ENCODE data around the gene LDAH.

LDAH gene

DNA sequence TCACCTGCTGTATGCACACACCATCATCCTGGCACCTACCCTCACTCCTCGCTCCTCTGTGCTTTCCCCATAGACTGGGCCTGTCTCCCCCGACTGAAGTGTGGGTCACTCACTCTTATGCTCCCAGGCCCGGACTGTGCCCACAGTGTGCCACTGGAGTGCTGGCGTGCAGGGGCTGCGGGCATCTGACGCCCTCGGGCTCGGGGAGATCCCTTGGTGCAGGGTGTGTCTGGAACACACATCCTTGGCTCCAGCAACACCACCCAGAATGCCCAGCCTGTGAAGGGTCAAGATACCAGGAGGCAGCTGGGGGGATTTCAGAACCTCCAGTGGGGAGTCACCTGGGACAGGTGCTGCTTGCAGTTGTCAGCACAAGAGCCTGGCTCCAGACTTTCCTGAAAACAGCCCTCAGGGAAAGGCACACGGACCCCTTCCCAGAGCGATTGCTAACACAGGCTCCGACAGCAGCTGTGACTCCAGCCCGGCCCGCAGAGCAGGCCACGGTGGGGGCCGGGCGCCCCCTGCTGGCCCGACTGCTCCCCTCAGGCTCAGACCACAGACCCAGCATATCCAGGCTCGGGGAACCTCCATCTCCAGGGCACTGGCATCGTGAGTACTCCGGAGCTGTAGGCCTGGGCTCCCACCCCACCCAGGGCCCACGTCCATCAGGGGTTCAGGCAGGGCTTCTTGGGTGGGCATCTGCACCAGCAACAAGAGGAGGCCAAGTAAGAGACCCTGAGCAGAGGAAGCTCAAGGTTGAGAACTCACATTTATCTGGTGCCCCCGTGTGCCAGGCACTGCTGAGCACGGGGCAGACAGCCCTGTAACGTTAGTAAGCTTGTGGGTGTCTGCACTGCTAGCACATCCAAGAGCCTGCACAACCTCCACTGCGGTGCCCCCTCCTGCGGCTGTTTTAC lies 180.6 kb downstream of the LDAH start:
- Histone ChIP-seq H3K36me3 (ENCODE audit: control insufficient read depth, insufficient read depth, low read length) (peaks cover 4% of the 10 kb centered on the region), H3K4me3 (ENCODE audit: low read length) (no peak overlapping the region), H3K9me3 (ENCODE audit: control insufficient read depth, low read length) (no peaks in the 10 kb centered on the region)

DNA sequence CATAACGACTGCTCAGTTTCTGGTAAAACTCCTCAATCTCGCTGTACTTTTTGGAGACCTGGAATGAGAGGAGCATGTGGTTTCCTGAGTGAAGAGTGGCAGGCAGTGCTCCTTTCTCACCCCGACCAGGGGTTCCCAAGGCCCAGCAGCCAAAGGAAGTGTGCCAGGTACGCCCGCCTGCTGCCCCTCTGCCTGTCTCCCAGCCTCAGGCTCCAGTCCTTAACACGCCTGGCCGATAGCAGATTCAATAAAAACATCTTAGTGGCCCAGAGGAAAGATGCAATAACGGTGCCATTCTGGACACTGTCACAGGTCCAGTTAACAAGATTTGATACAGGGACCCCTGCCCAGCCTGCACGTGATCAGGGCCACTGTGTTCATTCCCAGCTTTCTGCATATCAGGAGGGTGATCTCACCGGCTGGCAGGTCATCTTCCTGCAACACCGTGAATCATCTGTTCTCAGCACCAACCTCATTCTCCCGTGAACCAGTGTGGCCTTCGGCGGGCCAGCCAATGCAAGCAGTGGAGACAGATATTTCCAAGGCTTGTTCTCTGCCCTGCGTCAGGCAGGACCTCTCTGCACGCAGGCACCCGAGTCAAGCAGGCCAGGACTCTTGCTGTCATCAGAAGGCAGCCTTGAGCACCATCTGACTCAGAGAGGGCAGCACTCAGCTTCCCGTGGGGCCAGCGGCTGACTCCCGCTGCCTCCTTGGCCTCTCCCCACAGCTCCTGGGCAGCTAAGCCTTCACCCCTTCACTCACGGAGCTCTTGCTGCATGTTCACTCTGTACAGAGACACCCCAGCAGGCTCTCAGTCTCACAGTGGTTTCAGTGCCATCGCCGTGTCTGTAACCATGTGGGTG lies 181.5 kb downstream of the LDAH start:
- Histone ChIP-seq H3K4me1 (ENCODE audit: control insufficient read depth, insufficient read depth, low read length) (peaks cover 13% of the 10 kb centered on the region), H3K4me3 (ENCODE audit: low read length) (no peak overlapping the region), H3K36me3 (ENCODE audit: control insufficient read depth, insufficient read depth, low read length) (peaks cover 4% of the 10 kb centered on the region), H3K27me3 (ENCODE audit: control insufficient read depth, insufficient read depth, low read length) (no peaks in the 10 kb centered on the region), H3K9me3 (ENCODE audit: control insufficient read depth, low read length) (no peaks in the 10 kb centered on the region), H3K9ac (ENCODE audit: low read length) (no peak overlapping the region)

More for the DNA sequence above, 180.6 kb downstream of the LDAH start:
- Histone ChIP-seq H3K9ac (ENCODE audit: low read length) (peak overlapping the region; percentile 23), H3K27me3 (ENCODE audit: control insufficient read depth, insufficient read depth, low read length) (no peaks in the 10 kb centered on the region), H3K4me1 (ENCODE audit: control insufficient read depth, insufficient read depth, low read length) (peaks cover 6% of the 10 kb centered on the region)

DNA sequence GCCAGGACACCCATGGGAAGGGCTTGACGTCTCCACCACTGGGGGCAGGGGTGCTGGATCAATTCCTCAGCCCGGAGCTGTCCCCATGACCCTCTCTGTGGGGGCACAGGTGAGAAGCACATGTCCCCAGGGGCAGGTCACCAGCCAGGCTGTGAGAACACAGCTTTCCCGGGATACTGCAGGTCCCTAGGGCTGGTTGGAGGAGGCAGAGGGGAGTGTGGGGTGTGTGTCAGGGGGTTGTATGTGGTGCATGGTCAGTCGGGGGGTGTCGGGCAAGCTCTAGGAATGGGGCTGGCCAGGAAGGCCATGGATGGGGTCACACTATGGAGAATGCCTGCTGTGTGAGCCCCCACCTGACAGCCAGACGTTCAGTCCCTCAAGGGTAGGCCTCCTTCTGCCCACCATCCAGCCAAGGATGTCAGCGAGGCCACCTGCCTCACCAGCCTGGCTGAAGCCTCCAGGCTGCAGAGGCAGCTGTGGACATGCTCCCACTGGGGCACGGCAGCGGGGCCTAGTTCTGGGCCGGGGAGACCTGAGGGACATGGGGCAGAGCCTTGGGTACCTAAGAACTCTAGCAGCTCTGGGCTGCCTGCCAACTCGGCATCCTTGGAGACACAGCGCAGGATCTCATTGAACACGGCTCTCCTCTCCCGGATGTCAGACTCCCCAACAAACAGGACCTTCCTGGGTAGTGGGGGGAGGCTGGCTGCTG lies 182.3 kb downstream of the LDAH start:
- Histone ChIP-seq H3K9me3 (ENCODE audit: control insufficient read depth, low read length) (no peaks in the 10 kb centered on the region), H3K36me3 (ENCODE audit: control insufficient read depth, insufficient read depth, low read length) (peaks cover 4% of the 10 kb centered on the region), H3K4me1 (ENCODE audit: control insufficient read depth, insufficient read depth, low read length) (peaks cover 20% of the 10 kb centered on the region)

DNA sequence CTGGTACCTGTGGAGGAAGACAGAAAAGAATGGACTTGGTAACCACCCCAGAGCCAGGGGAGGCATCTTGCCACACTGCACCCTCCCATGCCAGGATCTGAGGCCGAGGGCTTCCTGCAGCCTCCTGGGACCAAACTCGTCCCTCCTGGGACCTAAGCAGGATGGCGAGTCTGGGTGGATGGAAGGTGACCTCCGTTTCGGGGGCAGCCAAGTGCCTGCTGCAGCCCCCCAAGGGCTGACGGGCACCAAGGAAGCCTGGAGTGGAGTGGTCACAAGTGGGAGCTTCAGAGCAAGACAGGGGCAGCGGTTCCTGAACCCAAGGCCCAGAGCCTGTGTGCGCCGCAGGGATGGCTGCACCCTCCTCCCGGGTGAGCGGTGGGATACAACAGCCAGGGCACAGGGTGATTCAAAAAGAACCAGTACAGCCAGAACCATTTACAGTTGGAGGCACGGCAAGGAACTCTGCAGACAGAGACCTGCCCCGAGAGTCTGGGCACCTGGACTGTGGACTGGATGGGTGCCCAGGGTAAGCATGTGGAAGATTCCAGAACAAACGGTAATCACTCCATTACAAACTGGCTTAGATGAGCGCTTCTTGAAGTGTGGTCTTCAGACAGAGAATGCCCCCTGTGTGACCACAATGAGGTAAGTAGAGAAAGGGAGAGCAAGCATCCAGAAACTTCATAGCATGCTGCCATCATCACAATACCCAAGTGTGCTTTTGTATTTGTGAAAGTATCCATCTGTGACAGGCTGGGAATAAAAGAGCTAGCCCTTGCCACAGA lies 184.1 kb downstream of the LDAH start:
- H3K9ac ChIP-seq (ENCODE audit: low read length) = no peak overlapping the region
- H3K27me3 ChIP-seq (ENCODE audit: control insufficient read depth, insufficient read depth, low read length) = no peaks in the 10 kb centered on the region
- H3K4me1 ChIP-seq (ENCODE audit: control insufficient read depth, insufficient read depth, low read length) = peaks cover 37% of the 10 kb centered on the region
- no peak overlapping the region for H3K4me3 ChIP-seq (ENCODE audit: low read length)
- H3K36me3 ChIP-seq (ENCODE audit: control insufficient read depth, insufficient read depth, low read length) = no peaks in the 10 kb centered on the region
- no peaks in the 10 kb centered on the region for H3K9me3 ChIP-seq (ENCODE audit: control insufficient read depth, low read length)

More for the DNA sequence above, 182.3 kb downstream of the LDAH start:
- H3K9ac ChIP-seq (ENCODE audit: low read length) = no peak overlapping the region
- no peaks in the 10 kb centered on the region for H3K27me3 ChIP-seq (ENCODE audit: control insufficient read depth, insufficient read depth, low read length)
- no peak overlapping the region for H3K4me3 ChIP-seq (ENCODE audit: low read length)

DNA sequence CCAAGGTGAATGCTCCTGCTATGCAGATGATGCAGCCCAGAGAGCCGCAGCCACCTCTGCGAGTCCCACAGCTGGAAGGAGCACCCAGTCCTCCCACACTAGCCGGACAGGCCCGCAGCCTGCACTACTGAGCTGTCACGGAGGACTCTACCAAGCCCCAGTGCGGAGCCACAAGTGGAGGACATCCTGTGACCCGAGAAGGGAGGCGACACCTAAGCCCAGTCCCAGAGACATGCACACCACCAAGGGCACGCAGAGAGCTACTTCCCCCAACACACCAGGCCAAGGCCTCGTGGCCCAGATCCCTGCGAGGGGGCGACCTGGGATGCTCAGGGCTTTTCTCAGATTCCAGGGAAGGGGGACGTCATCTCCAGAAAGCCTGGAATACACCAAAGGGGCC lies 184.9 kb downstream of the LDAH start:
- H3K27me3 ChIP-seq (ENCODE audit: control insufficient read depth, insufficient read depth, low read length) = no peaks in the 10 kb centered on the region
- peaks cover 46% of the 10 kb centered on the region for H3K4me1 ChIP-seq (ENCODE audit: control insufficient read depth, insufficient read depth, low read length)
- H3K9me3 ChIP-seq (ENCODE audit: control insufficient read depth, low read length) = no peaks in the 10 kb centered on the region
- H3K9ac ChIP-seq (ENCODE audit: low read length) = no peak overlapping the region
- no peak overlapping the region for H3K4me3 ChIP-seq (ENCODE audit: low read length)
- no peaks in the 10 kb centered on the region for H3K36me3 ChIP-seq (ENCODE audit: control insufficient read depth, insufficient read depth, low read length)

DNA sequence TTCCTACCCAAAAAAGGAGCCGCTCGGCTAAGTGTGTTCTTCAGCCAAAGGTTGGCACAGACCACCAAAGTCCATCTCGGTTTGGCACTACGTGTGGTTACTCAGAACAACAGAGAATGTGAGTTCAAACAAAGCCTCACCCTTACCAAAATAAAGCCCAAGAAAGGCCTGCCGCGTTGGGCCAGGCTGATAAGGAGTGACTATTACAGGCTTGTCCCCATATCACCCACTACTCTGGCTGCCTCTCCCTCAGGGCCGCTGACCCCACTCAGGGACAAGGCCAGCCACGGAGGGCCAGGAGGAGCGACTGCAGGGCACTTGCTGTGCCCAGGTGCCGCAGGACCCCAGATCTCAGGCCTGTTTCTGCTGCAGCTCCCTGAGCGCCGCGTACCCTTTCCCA lies 185.8 kb downstream of the LDAH start:
- Histone ChIP-seq H3K4me3 (ENCODE audit: low read length) (no peak overlapping the region), H3K9me3 (ENCODE audit: control insufficient read depth, low read length) (no peaks in the 10 kb centered on the region), H3K4me1 (ENCODE audit: control insufficient read depth, insufficient read depth, low read length) (peaks cover 44% of the 10 kb centered on the region), H3K9ac (ENCODE audit: low read length) (no peak overlapping the region), H3K27me3 (ENCODE audit: control insufficient read depth, insufficient read depth, low read length) (no peaks in the 10 kb centered on the region), H3K36me3 (ENCODE audit: control insufficient read depth, insufficient read depth, low read length) (no peaks in the 10 kb centered on the region)

DNA sequence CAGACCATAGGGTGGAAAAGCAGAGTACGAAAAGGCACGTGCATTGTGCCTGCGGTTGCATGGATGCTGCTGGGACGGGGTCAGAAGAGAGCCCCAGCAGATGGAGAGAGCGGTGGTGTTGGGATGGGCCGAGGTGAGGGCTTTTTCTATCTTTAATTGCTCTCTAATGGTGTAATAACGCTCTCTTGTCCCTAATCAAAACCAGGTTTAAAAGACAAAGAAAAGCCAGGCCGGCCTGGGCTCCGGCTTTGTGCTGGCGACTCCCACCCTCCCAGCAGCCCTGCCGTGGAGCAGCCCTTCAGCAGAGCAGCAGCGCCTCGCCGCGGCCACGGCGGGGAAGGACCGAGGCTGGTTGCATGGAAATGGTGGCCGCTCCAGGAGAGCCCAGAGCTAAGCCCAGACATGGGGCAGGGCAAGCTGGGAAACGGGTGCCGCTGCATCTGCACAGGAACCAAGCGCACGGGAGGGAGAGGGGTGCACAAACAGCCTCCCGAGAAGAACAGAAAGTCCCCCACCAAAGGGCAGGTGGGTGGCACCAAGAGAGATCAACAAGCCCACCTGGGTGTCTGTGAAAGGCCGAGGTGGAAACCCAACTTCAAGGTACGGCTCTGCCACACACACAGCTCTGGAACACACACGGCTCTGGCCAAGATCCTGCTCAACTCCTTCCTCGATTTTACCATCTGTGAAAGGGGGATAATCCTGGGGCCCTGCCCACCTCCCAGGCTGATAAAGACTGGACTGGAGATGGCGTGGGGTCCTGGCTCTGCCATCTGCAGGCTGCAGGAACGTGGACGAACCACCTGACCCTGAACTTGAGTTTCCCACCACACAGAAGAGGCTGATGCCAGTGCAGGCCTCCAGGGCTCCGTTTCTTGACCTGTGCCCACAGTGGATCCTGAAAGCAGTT lies 187.0 kb downstream of the LDAH start:
- no peaks in the 10 kb centered on the region for H3K36me3 ChIP-seq (ENCODE audit: control insufficient read depth, insufficient read depth, low read length)
- H3K27me3 ChIP-seq (ENCODE audit: control insufficient read depth, insufficient read depth, low read length) = no peaks in the 10 kb centered on the region
- peaks cover 42% of the 10 kb centered on the region for H3K4me1 ChIP-seq (ENCODE audit: control insufficient read depth, insufficient read depth, low read length)
- H3K4me3 ChIP-seq (ENCODE audit: low read length) = no peak overlapping the region
- no peak overlapping the region for H3K9ac ChIP-seq (ENCODE audit: low read length)
- no peaks in the 10 kb centered on the region for H3K9me3 ChIP-seq (ENCODE audit: control insufficient read depth, low read length)

DNA sequence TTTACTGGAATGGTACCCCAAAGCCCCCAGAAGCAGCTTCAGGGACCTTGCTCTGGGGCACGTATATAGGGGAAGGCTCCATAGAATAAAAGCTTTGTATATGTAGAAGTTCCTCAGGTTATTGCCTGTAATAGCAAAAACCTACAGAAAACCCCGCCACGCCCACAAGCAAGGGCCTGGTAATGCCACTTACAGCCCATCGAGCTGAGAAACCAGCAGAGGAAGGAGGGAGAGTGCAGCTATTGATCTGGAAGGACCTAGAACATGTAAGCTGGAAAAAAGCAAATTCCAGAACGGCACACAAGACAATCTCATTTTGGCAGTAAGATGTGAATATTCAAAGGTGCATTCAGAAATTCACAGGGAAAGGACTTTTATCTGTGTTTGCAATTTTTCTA lies 187.8 kb downstream of the LDAH start:
- H3K9me3 ChIP-seq (ENCODE audit: control insufficient read depth, low read length) = no peaks in the 10 kb centered on the region
- no peaks in the 10 kb centered on the region for H3K36me3 ChIP-seq (ENCODE audit: control insufficient read depth, insufficient read depth, low read length)
- no peak overlapping the region for H3K9ac ChIP-seq (ENCODE audit: low read length)
- H3K4me1 ChIP-seq (ENCODE audit: control insufficient read depth, insufficient read depth, low read length) = peaks cover 42% of the 10 kb centered on the region
- H3K4me3 ChIP-seq (ENCODE audit: low read length) = no peak overlapping the region
- no peaks in the 10 kb centered on the region for H3K27me3 ChIP-seq (ENCODE audit: control insufficient read depth, insufficient read depth, low read length)

DNA sequence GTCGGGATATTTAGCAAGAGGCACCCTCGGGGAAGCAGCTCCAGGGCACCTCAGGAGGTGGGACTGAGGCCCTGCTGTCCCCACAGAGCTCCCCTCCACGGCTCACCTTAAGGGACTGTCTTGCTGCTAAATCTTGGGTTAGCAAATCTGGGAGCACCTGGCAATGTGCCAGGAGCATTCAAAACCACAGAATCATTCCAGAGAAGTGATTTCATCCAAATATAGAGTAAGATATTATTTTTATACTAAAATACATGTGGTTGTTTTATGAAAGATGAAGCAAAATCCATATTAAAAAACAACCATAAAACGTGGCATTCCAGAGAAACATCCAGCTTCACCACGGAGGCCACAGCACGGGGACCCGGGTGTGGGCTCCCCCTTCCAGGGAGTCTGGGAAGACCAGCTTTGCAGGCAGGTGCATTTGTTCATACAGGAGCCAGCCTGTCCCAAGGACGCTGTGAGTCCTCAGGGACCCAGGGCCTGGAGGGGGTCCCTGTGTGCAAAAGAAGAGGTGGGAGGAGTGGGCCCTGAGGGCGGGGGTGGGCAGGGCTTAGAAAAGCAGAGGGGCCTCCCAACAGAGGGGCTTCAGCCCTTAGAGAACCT lies 188.3 kb downstream of the LDAH start:
- no peaks in the 10 kb centered on the region for H3K36me3 ChIP-seq (ENCODE audit: control insufficient read depth, insufficient read depth, low read length)
- H3K27me3 ChIP-seq (ENCODE audit: control insufficient read depth, insufficient read depth, low read length) = no peaks in the 10 kb centered on the region
- H3K9ac ChIP-seq (ENCODE audit: low read length) = peak overlapping the region; percentile 53
- H3K4me1 ChIP-seq (ENCODE audit: control insufficient read depth, insufficient read depth, low read length) = peaks cover 42% of the 10 kb centered on the region
- H3K9me3 ChIP-seq (ENCODE audit: control insufficient read depth, low read length) = no peaks in the 10 kb centered on the region
- H3K4me3 ChIP-seq (ENCODE audit: low read length) = no peak overlapping the region
